ENCODE measurements around the gene TNFAIP6. TPM values are rescaled to one million over a fixed set of nuclear protein-coding genes. Genes with fewer than 3 reads are reported as not detected.

The TNFAIP6 gene
- polyA plus RNA-seq, 3 donors, result 0.93 to 2.3 (median 0.93) TPM

DNA sequence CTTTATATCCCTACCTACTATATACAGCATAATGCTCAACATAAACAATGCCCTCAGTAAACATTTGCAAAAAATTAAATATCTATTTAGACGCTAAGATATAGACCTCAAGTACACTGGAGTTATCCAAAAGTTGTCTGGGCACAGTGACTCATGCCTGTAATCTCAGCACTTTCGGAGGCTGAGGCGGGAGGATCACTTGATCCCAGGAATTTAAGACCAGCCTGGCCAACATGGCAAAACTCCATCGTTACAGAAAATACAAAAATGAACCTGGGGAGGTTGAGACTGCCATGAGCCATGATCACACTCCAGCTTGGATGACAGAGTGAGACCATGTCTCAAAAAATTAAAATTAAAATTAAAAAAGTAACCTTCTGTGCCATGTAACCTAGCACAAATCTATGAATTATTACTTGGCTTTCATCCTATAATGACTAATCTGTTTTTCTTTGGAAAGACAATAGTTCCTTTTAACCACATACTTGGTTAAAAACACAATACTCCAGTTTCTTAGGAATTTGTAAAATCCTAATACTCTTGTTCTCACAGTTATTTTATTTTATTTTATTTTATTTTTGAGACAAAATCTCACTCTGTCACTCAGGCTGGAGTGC is 6.7 kb upstream of the TNFAIP6 start:
- no peak for DNase-seq (ENCODE audit: extremely low read depth in 1 of 11, low read depth in 9 of 11, low spot score in 4 of 11)

DNA sequence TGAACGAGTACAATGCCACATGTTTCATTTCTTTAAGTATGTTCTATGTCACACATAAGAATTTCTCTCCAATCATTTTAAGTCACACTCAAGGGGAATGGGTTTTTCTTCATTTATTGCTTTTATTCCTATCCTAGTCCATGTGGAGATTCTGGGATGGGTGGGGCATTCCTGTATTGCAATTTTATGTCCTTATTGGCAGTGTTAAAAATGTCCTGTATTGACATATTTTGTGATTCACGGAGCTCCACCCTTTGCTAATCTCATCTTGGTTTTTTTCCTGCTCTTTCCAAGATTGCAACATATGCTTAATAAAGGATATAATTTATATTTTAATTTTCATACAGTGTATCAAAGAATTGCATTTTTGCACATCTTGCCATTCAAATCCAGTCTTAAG is 3.4 kb upstream of the TNFAIP6 start:
- no peak for DNase-seq (ENCODE audit: extremely low read depth in 1 of 11, low read depth in 9 of 11, low spot score in 4 of 11)

DNA sequence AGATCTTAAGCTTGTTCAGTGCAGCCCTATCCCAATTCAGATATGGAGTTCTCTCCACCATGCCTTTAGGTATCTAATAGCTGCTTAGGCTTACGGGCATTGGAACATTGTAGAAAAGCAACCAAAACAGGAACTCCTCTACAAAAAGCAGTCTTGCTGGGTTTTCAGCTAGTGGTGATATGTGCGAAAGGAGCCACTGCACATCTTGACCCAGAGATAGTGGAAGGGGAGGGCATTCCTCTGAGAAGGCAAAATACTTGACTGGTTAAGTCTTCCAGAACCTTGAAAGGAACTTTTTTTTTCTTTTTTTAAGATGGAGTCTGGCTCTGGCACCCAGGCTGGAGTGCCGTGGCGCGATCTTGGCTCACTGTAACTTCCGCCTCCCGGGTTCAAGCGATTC is 2.6 kb upstream of the TNFAIP6 start:
- DNase-seq (ENCODE audit: extremely low read depth in 1 of 11, low read depth in 9 of 11, low spot score in 4 of 11), result no peak

DNA sequence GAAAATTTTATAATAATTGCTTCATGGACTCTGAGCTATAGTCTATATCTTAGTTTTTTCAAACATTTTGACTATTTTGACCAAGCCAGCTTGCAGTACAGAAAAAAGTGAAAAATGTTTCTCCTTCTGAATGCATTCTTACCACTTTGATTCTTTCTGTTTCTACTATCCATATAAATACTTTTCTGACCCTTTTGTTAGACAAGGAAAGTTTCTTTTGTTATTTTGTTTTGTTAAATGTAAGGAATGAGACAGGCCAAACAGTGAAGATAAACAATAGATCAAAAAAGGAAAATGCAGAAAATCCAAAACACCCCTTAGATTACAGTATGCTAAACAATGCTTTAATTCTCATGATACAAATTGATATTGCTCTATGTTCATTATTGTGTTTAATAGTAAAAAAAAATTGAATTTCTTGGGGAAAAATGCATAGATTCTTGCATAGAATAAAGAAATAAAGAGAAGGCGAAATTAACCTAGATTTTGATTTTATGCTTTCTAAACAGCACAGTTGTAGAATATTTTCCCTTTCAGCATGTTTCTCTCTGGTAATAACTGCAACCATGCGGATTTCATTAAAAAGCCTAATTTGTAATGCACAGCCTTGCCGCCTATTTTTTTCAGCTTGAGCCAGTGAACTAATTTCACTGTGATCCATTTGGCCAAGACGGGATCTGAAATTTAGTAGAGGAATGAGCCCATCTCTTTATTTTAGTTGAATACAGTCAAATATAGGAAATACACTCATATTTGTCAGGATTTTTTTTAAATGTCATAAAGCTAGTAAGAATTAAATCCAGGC is 976 bp downstream of the TNFAIP6 start:
- no peak for DNase-seq (ENCODE audit: extremely low read depth in 1 of 11, low read depth in 9 of 11, low spot score in 4 of 11)

DNA sequence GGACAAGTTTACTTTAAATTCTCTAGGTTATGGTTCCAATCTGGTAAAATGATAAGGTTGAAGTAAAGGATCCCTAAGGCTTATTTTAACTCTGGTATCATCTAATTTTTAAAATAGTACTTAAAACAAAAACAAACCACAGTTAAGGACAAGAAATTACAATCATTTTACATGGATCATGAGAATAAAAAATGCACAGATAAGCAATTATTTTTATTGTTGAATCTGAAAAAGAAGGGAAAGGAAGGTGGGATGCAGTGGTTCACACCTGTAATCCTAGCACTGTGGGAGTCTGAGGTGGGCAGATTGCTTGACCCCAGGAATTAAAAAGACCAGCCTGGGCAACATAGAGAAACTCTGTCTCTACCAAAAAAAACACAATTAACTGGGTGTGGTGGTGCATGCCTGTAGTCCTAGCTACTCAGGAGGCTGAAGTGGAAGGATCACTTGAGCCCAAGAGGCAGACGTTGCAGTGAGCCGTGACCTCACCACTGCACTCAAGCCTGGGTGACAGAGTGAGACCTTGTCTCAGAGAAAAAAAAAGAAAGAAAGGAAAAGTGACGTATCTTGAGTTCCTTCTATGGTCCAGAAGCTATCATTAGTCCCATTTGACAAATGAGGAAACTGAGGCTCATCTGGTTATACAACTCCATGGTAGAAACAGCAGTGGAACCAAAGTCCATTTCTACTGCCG is 2.5 kb downstream of the TNFAIP6 start:
- no peak for DNase-seq (ENCODE audit: extremely low read depth in 1 of 11, low read depth in 9 of 11, low spot score in 4 of 11)

DNA sequence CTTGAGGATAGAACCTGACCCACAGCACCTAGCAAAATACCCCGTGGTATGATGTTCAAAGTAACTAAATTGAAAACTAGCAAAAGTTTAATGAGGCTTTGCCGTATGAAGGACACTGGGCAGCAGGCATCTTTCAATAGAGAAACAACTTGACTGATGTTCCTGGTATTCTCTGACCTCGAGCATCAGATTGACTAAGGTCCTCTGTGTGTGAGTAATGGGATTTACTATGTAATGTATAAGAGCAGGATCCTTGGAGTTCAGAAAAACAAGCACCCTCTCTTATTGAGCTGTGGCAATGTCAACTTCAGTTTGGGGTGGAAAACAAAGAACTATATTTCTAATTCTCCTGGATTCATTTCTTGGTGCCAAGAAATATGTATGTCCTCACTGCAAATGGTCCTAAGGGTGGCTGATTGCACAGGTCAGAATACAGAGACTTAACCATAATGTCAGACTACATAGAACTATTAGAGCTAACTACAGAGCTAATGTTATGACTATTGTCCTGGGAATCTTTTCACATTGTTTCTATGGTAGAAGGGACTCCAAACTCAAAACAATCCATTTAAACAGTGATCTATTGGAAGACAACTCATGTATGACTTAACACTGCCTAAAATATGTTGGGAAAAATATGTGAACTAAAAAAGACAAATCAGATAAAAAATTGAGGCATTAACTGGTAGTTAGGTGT is 4.4 kb downstream of the TNFAIP6 start:
- no peak for DNase-seq (ENCODE audit: extremely low read depth in 1 of 11, low read depth in 9 of 11, low spot score in 4 of 11)

DNA sequence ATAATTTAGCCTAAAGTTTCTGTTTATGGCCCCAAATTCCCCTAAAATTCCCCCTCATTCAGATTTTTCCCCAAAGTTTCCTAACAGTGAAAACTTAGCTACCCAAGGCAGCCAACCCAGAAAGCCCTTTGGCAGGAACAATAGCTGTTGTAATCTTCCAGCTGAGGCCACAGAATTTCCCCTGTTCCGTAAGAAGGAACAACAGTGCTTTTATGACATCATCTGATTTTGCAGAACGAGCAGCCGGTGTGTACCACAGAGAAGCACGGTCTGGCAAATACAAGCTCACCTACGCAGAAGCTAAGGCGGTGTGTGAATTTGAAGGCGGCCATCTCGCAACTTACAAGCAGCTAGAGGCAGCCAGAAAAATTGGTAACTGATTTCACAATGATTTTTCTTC is 6.3 kb downstream of the TNFAIP6 start:
- no peak for DNase-seq (ENCODE audit: extremely low read depth in 1 of 11, low read depth in 9 of 11, low spot score in 4 of 11)

DNA sequence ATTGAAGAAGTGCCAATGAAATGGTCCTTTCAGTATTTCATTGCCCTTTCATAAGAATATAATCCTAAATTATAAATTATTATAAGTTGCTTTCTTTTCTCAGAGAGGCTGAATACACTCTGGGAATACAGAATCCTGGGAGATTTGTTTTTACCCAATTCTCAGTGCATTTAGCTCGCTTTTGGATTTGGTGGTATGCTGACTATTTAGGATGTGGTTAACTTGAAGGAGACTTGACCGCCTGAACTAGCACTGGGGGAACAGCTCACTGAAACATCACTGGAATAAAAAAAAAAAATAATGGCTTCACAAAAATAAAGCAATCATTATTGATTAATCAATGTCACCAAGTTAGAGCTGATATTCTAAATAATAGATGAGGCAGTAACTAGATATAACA is 10.2 kb downstream of the TNFAIP6 start:
- DNase-seq (ENCODE audit: extremely low read depth in 1 of 11, low read depth in 9 of 11, low spot score in 4 of 11), result no peak

DNA sequence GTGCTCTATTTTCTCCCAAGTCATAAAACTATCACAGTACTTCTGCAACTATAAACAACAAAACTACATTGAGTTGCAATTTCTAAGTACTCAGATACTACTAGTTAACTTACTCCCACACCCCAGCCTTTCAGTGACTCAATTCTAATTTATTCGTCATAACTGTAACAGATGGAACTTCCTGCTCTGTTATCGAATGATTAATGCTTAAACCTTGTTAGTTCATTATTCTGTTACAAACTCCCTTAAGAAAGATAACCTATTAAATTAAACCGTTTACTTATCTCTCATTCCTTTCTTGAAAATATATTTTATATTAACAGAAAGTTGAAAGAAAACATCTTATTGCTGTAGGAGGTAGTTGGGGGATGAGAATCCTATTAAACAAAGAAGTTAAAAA is 17.0 kb downstream of the TNFAIP6 start:
- DNase-seq (ENCODE audit: extremely low read depth in 1 of 11, low read depth in 9 of 11, low spot score in 4 of 11), result peak in 6 of 11 donors; percentile 12 to 49 (median 28)

DNA sequence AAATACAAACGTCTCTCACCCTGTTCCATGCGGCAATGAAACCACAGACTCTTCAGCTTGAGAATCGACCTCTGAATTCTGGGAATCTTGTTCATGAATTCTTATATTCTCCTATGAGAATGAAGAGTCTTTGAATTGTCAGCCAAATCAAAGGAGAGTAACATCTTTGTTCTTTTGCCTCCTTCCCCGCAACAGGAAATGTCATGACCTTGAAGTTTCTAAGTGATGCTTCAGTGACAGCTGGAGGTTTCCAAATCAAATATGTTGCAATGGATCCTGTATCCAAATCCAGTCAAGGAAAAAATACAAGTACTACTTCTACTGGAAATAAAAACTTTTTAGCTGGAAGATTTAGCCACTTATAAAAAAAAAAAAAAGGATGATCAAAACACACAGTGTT is 21.8 kb downstream of the TNFAIP6 start:
- no peak for DNase-seq (ENCODE audit: extremely low read depth in 1 of 11, low read depth in 9 of 11, low spot score in 4 of 11)

DNA sequence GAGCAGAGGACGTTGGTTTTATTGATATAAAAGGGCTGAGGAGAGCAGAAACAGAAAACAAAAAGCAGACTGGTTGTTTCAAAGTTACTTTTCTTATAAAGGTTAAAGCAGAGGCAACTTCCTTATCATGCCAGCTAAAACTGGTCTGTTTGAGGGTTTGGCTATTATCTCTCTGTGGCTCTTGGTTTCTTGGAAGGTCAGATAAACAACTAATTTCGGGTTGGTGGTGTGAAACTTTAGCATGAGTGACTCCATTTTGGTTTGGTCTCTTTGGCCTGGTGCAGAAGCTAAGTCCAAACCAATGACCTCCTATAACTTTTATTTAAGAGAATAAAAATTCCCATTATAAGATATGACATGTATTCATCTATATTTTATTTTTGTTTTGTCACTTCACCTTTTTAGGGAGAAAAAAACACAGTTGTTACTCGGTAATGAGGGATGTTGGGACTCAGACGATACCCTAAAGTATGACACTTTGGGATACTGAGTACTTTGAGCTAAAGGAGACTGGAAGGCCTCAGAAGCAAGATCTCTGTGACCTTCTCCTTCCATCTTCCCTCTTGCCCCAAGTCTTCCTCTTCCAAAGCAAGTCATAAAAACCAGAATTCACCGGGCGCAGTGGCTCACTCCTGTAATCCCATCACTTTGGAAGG is 23.3 kb downstream of the TNFAIP6 start:
- DNase-seq (ENCODE audit: extremely low read depth in 1 of 11, low read depth in 9 of 11, low spot score in 4 of 11), result no peak

DNA sequence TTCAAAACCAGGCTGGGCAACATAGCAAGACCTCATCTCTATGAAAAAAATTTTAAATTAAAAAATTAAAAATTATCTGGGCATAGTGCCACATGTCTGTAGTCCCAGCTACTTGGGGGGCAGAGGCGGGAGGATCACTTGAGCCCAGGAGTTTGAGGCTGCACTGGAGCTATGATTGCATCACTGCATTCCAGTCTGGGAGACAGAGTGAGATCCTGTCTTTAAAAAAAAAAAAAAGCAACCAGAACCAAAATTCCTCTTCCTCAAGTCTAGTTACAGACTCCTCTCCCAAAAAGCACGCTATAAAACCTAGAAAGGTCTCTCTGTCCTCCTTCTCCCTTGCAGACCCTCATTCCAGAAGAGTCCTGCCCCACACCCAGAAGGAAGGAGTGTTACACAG is 23.9 kb downstream of the TNFAIP6 start:
- no peak for DNase-seq (ENCODE audit: extremely low read depth in 1 of 11, low read depth in 9 of 11, low spot score in 4 of 11)

DNA sequence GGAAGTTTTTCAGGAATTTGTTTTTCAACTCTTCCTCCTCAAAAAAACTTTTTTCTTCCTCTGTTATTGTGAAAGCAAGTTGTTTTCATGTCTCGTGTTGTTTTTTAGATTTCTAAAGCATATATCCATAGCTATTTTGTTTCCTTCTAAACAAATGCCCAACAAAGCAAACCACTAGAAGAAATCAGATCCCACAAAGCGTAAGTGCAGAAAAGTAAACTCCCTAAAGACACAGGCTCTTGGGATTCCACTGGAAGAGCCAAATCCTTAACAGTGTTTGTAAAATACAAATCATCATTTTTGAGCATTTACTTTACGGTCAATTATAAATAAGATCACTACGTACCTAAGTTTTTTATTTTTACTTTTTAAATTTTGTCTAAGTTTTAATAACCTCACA is 30.6 kb downstream of the TNFAIP6 start:
- DNase-seq (ENCODE audit: extremely low read depth in 1 of 11, low read depth in 9 of 11, low spot score in 4 of 11), result no peak

DNA sequence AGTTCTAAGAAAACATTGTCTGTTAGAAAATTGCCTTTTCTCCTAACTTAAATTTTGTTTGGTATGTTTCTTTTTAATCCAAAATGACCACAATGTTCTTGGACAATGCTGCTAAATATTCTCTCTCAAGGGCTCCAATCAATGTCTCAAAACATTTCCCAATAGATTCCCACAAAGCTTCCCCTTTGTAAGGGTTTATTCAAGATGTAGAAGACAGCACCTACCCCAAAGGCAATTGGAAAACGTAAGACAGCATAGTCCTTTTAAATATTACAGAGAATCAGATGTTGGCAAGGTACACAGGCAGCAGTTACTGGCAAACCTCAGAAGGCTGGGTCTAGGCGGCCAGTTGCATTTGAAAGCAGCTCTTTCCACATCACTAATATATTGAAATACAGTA is 34.0 kb downstream of the TNFAIP6 start:
- DNase-seq (ENCODE audit: extremely low read depth in 1 of 11, low read depth in 9 of 11, low spot score in 4 of 11), result no peak

DNA sequence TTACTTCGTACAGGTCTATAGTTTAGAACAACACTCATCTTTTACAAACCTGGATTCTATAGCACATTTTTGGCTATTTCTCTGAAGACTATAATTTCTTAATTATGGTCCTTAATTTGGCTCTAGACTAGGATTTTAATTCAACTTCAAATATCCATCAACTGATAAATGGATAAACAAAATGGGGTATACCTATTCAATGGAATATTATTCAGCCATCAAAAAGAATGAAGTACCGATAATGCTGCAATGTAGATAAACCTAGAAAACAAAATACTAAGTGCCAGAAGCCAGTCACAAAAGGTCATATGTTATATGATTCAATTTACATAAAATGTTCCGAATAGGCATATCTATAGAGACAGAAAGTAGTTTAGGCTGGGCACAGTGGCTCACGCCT is 37.1 kb downstream of the TNFAIP6 start:
- DNase-seq (ENCODE audit: extremely low read depth in 1 of 11, low read depth in 9 of 11, low spot score in 4 of 11), result no peak

DNA sequence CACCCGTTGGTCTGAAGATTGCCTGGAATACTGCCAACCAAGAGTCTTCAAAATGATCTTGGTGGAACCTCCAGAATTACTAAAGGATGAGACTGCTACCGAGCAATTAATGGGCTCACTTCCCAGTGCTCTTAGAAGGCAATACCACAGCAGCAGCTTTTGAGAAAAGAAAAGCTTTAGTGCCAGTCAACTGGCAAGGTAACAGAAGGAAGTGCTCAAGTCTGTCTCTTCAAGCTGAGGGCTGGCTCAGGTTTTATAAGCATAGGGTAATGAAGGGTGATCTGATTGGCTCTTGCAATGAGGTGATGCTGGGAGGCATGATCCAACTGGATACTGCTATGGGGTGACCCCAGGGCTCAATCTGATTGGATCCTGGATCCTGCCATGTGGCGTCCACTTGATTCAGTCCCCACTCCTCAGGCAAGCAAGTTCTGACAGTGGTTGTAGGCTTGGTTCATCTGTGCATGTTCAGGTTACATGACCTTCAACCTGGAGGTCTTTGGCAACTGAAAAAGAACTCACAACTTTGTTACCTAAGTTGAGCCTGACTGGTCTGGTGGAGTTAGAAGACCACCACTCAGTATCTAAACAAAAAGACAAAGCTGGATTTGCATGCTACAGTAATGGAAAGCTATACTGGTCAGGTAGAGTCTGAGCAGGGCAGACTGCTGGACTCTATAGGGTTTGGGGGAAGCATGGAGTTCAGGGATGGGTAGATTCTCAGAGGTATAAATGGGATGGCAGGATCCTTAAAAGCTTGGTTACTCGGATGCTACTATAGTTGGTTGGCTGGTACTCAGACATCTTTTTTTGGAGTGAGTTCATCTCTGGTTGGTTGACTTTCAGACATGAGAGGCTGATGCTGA is 38.4 kb downstream of the TNFAIP6 start:
- DNase-seq (ENCODE audit: extremely low read depth in 1 of 11, low read depth in 9 of 11, low spot score in 4 of 11), result no peak

DNA sequence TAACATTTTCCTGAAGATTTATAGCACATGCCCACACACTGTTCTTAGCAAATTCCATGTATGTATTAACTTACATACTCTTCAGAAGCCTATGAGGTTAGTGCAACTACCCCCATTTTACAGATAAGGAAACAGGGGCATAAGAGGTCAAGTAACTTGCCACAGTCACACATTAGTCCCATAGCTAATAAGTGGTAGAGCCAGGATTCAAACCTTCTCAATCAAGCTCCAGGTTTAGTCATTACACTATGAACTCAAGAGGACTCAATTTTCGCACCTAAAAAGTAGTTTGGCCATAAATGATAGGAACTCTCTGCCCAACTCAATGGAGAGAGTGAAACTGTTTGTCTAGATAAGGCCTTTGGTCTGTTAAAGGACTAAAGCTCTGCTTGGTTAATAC is 42.6 kb downstream of the TNFAIP6 start:
- DNase-seq (ENCODE audit: extremely low read depth in 1 of 11, low read depth in 9 of 11, low spot score in 4 of 11), result no peak

DNA sequence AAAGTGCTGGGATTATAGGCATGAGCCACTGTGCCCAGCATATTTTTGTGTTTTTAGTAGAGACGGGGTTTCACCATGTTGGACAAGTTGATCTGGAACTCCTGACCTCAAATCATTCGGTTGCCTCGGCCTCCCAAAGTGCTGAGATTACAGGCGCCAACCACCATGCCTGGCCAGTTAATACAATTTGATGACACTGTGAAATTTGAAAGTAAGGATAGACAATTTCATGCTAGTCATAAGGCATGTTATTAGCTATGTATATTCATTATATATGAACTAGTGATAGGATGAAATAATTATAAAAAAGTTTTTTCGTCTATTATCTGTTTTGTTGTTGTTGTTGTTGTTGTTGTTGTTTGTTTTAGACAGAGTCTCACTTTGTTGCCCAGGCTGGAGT is 43.8 kb downstream of the TNFAIP6 start:
- DNase-seq (ENCODE audit: extremely low read depth in 1 of 11, low read depth in 9 of 11, low spot score in 4 of 11), result no peak

Measured in renal cortex interstitium (tissue), 11 donors.